Stimulated activated CD4-positive, alpha-beta T cell treated with anti-CD3 and anti-CD28 coated beads, Interleukin-15, amount 100 ng/mL, for 1 hour (primary cell): ENCODE results near the gene DGKG.

ENCODE experiments used
- DNase-seq, 2 donors: peaks; one replicate each; pipeline ENCODE4 v3.0.0-alpha.2; 2020; ENCODE audit warnings: low read depth in 1 of 2, low spot score in 1 of 2

The DGKG gene

GRCh38 chr3:186368176-186368575 lies 6.1 kb upstream of the DGKG start:
- no peak for DNase-seq

GRCh38 chr3:186367631-186368030 lies 5.6 kb upstream of the DGKG start:
- DNase-seq = no peak

GRCh38 chr3:186366206-186366605 lies 4.2 kb upstream of the DGKG start:
- DNase-seq = no peak

- DNase-seq = no peak
Measured at GRCh38 chr3:186365202-186365974, 3.4 kb upstream of the DGKG start.

- no peak for DNase-seq
Measured at GRCh38 chr3:186362988-186363387, 954 bp upstream of the DGKG start.

- no peak for DNase-seq
Measured at GRCh38 chr3:186362537-186362842, 456 bp upstream of the DGKG start.

GRCh38 chr3:186361246-186361761 lies 730 bp downstream of the DGKG start:
- DNase-seq = no peak

- DNase-seq = no peak
Measured at GRCh38 chr3:186360779-186361178, 1.3 kb downstream of the DGKG start.

- DNase-seq = no peak
Measured at GRCh38 chr3:186359078-186359477, 3.0 kb downstream of the DGKG start.

- no peak for DNase-seq
Measured at GRCh38 chr3:186356152-186356551, 5.9 kb downstream of the DGKG start.

GRCh38 chr3:186354100-186354499 lies 7.9 kb downstream of the DGKG start:
- DNase-seq = no peak

- no peak for DNase-seq
Measured at GRCh38 chr3:186352369-186352768, 9.7 kb downstream of the DGKG start.

- DNase-seq = no peak
Measured at GRCh38 chr3:186342197-186342596, 19.8 kb downstream of the DGKG start.

- no peak for DNase-seq
Measured at GRCh38 chr3:186340204-186340603, 21.8 kb downstream of the DGKG start.

GRCh38 chr3:186339180-186339918 lies 22.7 kb downstream of the DGKG start:
- no peak for DNase-seq

- DNase-seq = no peak
Measured at GRCh38 chr3:186333256-186333655, 28.8 kb downstream of the DGKG start.

- no peak for DNase-seq
Measured at GRCh38 chr3:186330772-186331460, 31.1 kb downstream of the DGKG start.

- DNase-seq = no peak
Measured at GRCh38 chr3:186329589-186329988, 32.4 kb downstream of the DGKG start.

- DNase-seq = no peak
Measured at GRCh38 chr3:186327912-186328487, 34.0 kb downstream of the DGKG start.

GRCh38 chr3:186322761-186323160 lies 39.3 kb downstream of the DGKG start:
- no peak for DNase-seq

- no peak for DNase-seq
Measured at GRCh38 chr3:186321746-186322145, 40.3 kb downstream of the DGKG start.
